Nephron (organoid): ENCODE measurements around the gene PPP2R2C.
A peak's percentile ranks its signal among the peaks of the same experiment; 100 is the strongest.

Source experiments
- H3K27ac Mint-ChIP-seq, 3 experiments: 2 replicates each; pipeline ENCODE4 v1.8.0; 2020; ENCODE audit warnings: mixed read lengths in 3 of 3, mild to moderate bottlenecking in 2 of 3, moderate library complexity in 1 of 3
- H3K27me3 Mint-ChIP-seq: 2 replicates; pipeline ENCODE4 v1.8.0; 2021; ENCODE audit warnings: low read depth, mild to moderate bottlenecking, moderate library complexity, mixed read lengths
- H3K36me3 Mint-ChIP-seq: 2 replicates; pipeline ENCODE4 v1.8.0; 2020; ENCODE audit warnings: low read depth, mixed read lengths
- H3K4me1 Mint-ChIP-seq: 2 replicates; pipeline ENCODE4 v1.8.0; 2020; ENCODE audit warnings: mixed read lengths
- H3K4me3 Mint-ChIP-seq, 3 experiments: 2 replicates each; pipeline ENCODE4 v1.8.0; 2020; ENCODE audit warnings: mild to moderate bottlenecking in 3 of 3, mixed read lengths in 3 of 3, moderate library complexity in 2 of 3
- H3K9me3 Mint-ChIP-seq: 2 replicates; pipeline ENCODE4 v1.8.0; 2020; ENCODE audit warnings: mixed read lengths
- CTCF ChIP-seq, 3 experiments: fragments of 200-600 bp; sonication (generic); IDR thresholded peaks; one replicate each; pipeline ENCODE4 v1.5.0; 2021; ENCODE audit warnings: antibody characterized with exemption in 3 of 3; ENCODE audit not compliant: unreplicated experiment in 3 of 3

PPP2R2C gene

GRCh38 chr4:6337331-6337935 lies 135.0 kb downstream of the PPP2R2C start:
- Mint-ChIP-seq H3K4me1 (peaks cover 6% of the 10 kb centered on the region), H3K27ac (no peak overlapping the region), H3K27me3 (peaks cover 74% of the 10 kb centered on the region), H3K36me3 (no peaks in the 10 kb centered on the region), H3K4me3 (no peak overlapping the region), H3K9me3 (peaks cover 2% of the 10 kb centered on the region)
- no peak for TF ChIP-seq CTCF (IDR thresholded peaks at IDR 0.05; ENCODE audit: unreplicated experiment in 3 of 3)

- no peak for TF ChIP-seq CTCF (IDR thresholded peaks at IDR 0.05; ENCODE audit: unreplicated experiment in 3 of 3)
- H3K36me3 Mint-ChIP-seq, result no peaks in the 10 kb centered on the region
- H3K27me3 Mint-ChIP-seq, result peaks cover 72% of the 10 kb centered on the region
- no peak overlapping the region for H3K4me3 Mint-ChIP-seq
- H3K4me1 Mint-ChIP-seq, result no peaks in the 10 kb centered on the region
- no peak overlapping the region for H3K27ac Mint-ChIP-seq
- peaks cover 2% of the 10 kb centered on the region for H3K9me3 Mint-ChIP-seq
These were observed 136.2 kb downstream of the PPP2R2C start for GRCh38 chr4:6336166-6336565.

GRCh38 chr4:6335040-6335590 lies 137.3 kb downstream of the PPP2R2C start:
- Mint-ChIP-seq H3K4me3 (no peak overlapping the region), H3K4me1 (no peaks in the 10 kb centered on the region), H3K27ac (no peak overlapping the region), H3K9me3 (peaks cover 2% of the 10 kb centered on the region), H3K36me3 (no peaks in the 10 kb centered on the region), H3K27me3 (peaks cover 68% of the 10 kb centered on the region)
- no peak for TF ChIP-seq CTCF (IDR thresholded peaks at IDR 0.05; ENCODE audit: unreplicated experiment in 3 of 3)

- peaks cover 2% of the 10 kb centered on the region for H3K9me3 Mint-ChIP-seq
- peaks cover 69% of the 10 kb centered on the region for H3K27me3 Mint-ChIP-seq
- no peaks in the 10 kb centered on the region for H3K4me1 Mint-ChIP-seq
- no peak overlapping the region for H3K4me3 Mint-ChIP-seq
- no peak overlapping the region for H3K27ac Mint-ChIP-seq
- H3K36me3 Mint-ChIP-seq, result no peaks in the 10 kb centered on the region
- no peak for TF ChIP-seq CTCF (IDR thresholded peaks at IDR 0.05; ENCODE audit: unreplicated experiment in 3 of 3)
These were observed 138.1 kb downstream of the PPP2R2C start for GRCh38 chr4:6334203-6334887.

- H3K27ac Mint-ChIP-seq, result no peak overlapping the region
- H3K4me1 Mint-ChIP-seq, result no peaks in the 10 kb centered on the region
- H3K27me3 Mint-ChIP-seq, result peaks cover 67% of the 10 kb centered on the region
- no peak overlapping the region for H3K4me3 Mint-ChIP-seq
- peaks cover 2% of the 10 kb centered on the region for H3K9me3 Mint-ChIP-seq
- peak in 2 of 3 experiments; percentile 16 to 24 for TF ChIP-seq CTCF (IDR thresholded peaks at IDR 0.05; ENCODE audit: unreplicated experiment in 3 of 3)
- no peaks in the 10 kb centered on the region for H3K36me3 Mint-ChIP-seq
These were observed 138.9 kb downstream of the PPP2R2C start for GRCh38 chr4:6333301-6334202.
